Kidney epithelial cell (primary cell): Measurements from ENCODE around the gene TMEM81. TPM values are rescaled to one million over a fixed set of nuclear protein-coding genes. Genes with fewer than 3 reads are reported as not detected.

Experiments
- DNase-seq: peaks from one replicate; pipeline ENCODE4 v3.0.0-alpha.2; 2010; ENCODE audit warnings: low read depth
- H3K27me3 ChIP-seq: 2 replicates; pipeline ENCODE4 v1.6.0; 2011; ENCODE audit warnings: low read length; ENCODE audit not compliant: control insufficient read depth, insufficient read depth
- H3K36me3 ChIP-seq: 2 replicates; pipeline ENCODE4 v1.5.1; 2011; ENCODE audit warnings: low read length; ENCODE audit not compliant: control insufficient read depth, insufficient read depth
- H3K4me3 ChIP-seq: 2 replicates; pipeline ENCODE4 v1.5.1; 2011; ENCODE audit warnings: low read depth, mild to moderate bottlenecking, control low read depth, low read length
- total RNA-seq: library from RNA; depleted of rRNA; stranded (reverse); fragments of >200 nt; gene quantifications from 2 replicates; pipeline ENCODE4 v1.2.3, GENCODE V29; 2015
- TF ChIP-seq, protein P1 (sequence below): IDR thresholded peaks from 2 replicates; pipeline ENCODE4 v1.5.1; 2011; ENCODE audit warnings: mild to moderate bottlenecking, moderate library complexity, low read length, control low read depth, inconsistent platforms; ENCODE audit not compliant: insufficient read depth, poor library complexity, severe bottlenecking

The TMEM81 gene
- total RNA-seq, 1 donor from 2014 or later, result 3.0 TPM

- TF ChIP-seq, protein P1, sequence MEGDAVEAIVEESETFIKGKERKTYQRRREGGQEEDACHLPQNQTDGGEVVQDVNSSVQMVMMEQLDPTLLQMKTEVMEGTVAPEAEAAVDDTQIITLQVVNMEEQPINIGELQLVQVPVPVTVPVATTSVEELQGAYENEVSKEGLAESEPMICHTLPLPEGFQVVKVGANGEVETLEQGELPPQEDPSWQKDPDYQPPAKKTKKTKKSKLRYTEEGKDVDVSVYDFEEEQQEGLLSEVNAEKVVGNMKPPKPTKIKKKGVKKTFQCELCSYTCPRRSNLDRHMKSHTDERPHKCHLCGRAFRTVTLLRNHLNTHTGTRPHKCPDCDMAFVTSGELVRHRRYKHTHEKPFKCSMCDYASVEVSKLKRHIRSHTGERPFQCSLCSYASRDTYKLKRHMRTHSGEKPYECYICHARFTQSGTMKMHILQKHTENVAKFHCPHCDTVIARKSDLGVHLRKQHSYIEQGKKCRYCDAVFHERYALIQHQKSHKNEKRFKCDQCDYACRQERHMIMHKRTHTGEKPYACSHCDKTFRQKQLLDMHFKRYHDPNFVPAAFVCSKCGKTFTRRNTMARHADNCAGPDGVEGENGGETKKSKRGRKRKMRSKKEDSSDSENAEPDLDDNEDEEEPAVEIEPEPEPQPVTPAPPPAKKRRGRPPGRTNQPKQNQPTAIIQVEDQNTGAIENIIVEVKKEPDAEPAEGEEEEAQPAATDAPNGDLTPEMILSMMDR, result no peak
- DNase-seq, result no peak
- Histone ChIP-seq H3K36me3 (no peaks in the 10 kb centered on the region), H3K4me3 (no peak overlapping the region), H3K27me3 (no peaks in the 10 kb centered on the region)
Observed at GRCh38 chr1:205075642-205076155, 8.6 kb downstream of the TMEM81 start.

DNA sequence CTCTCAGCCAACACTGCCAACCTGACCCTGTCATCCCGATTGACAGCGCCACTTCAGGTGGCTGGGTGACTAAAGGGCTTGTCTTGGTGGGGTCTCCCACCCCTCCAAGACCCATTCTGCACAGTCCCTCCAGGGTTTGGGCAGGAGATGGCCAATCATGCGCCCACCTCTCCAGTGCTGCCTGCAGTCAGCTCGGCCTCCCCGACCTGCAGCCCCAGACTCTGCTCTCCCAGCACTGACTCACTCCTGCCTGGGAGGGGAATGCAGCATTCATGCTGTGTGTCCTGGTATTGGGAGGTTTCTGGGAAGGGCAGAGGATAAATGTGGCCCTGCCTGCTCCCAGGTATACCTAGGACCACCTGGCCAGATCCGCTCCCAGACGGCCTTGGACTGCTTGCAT, 9.7 kb downstream of the TMEM81 start:
- Histone ChIP-seq H3K27me3 (peaks cover 4% of the 10 kb centered on the region), H3K36me3 (no peaks in the 10 kb centered on the region), H3K4me3 (no peak overlapping the region)
- DNase-seq, result no peak
- TF ChIP-seq, protein P1, result no peak

DNA sequence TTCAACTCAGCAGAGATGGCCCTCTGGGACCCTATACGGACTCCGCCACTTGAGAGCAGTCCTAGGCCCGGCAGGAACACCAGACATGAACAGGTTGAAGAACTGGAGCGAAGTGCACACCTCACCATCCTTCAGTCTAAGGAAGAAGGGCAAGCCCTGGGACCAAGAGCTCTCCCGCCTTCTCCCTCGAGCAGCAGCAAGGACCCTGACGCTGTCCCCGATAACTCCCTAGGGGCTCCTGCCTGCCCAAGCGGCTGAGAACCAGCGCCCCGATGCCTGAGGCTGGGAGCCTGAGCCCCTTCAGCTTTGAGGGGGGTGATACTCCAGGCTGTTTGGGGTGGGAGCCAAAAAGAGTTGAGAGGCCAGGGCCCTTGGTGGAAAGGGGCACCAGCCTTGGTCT, 10.2 kb downstream of the TMEM81 start:
- no peaks in the 10 kb centered on the region for H3K36me3 ChIP-seq
- DNase-seq, result no peak
- TF ChIP-seq, protein P1, result no peak
- peaks cover 4% of the 10 kb centered on the region for H3K27me3 ChIP-seq
- no peak overlapping the region for H3K4me3 ChIP-seq

DNA sequence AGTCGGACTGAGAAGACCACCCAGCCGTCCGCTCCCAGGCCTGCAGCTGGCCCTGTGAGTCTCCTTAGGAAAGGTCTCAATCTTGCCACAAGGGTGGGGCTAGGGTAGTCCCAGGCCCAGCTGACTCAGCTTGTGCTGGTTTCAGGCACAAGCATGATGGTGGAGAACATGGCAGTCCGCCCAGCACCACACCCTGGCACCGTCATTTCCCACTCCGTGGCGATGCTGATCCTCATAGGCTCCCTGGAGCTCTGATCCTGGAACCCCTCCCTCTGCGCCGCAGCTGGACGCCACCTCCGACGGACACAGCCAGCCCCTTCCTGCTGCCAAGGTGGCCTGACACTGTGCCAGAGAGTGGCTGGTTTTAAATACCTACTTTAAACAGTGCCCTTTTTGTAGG, 10.7 kb downstream of the TMEM81 start:
- TF ChIP-seq, protein P1, result no peak
- Histone ChIP-seq H3K27me3 (peaks cover 4% of the 10 kb centered on the region), H3K36me3 (no peaks in the 10 kb centered on the region), H3K4me3 (no peak overlapping the region)
- no peak for DNase-seq

GRCh38 chr1:205072881-205073280, 11.4 kb downstream of the TMEM81 start:
- no peaks in the 10 kb centered on the region for H3K36me3 ChIP-seq
- no peak for DNase-seq
- H3K27me3 ChIP-seq, result peaks cover 4% of the 10 kb centered on the region
- no peak overlapping the region for H3K4me3 ChIP-seq
- TF ChIP-seq, protein P1, result no peak

DNA sequence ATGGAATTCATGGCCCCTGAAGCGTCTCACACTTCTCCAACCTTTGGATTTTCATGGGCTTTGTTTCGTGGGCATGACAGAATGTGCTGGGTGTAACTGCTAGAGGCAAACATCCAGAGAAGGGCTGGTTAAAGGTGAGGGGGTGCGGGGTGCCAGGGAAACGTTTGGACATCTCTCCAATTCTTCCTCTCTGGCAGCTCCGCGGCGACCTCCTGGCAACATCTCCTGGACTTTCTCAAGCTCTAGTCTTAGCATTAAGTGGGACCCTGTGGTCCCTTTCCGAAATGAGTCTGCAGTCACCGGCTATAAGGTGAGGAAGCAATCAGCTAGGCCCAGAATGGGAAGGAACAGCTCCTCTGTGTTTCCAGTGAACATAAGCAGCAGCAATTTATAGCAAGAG, 12.0 kb downstream of the TMEM81 start:
- TF ChIP-seq, protein P1, result no peak

More for the DNA sequence above, 12.0 kb downstream of the TMEM81 start:
- Histone ChIP-seq H3K27me3 (peaks cover 4% of the 10 kb centered on the region), H3K4me3 (no peak overlapping the region), H3K36me3 (no peaks in the 10 kb centered on the region)
- DNase-seq, result no peak
